Nephron (organoid): ENCODE measurements around the gene TAS2R38.

ENCODE experiments used
- H3K27ac Mint-ChIP-seq, 3 experiments: 2 replicates each; pipeline ENCODE4 v1.8.0; 2020; ENCODE audit warnings: mixed read lengths in 3 of 3, mild to moderate bottlenecking in 2 of 3, moderate library complexity in 1 of 3
- H3K27me3 Mint-ChIP-seq: 2 replicates; pipeline ENCODE4 v1.8.0; 2021; ENCODE audit warnings: low read depth, mild to moderate bottlenecking, moderate library complexity, mixed read lengths
- H3K36me3 Mint-ChIP-seq: 2 replicates; pipeline ENCODE4 v1.8.0; 2020; ENCODE audit warnings: low read depth, mixed read lengths
- H3K4me1 Mint-ChIP-seq: 2 replicates; pipeline ENCODE4 v1.8.0; 2020; ENCODE audit warnings: mixed read lengths
- H3K4me3 Mint-ChIP-seq, 3 experiments: 2 replicates each; pipeline ENCODE4 v1.8.0; 2020; ENCODE audit warnings: mild to moderate bottlenecking in 3 of 3, mixed read lengths in 3 of 3, moderate library complexity in 2 of 3
- H3K9me3 Mint-ChIP-seq: 2 replicates; pipeline ENCODE4 v1.8.0; 2020; ENCODE audit warnings: mixed read lengths
- TF ChIP-seq, protein P1 (sequence below), 3 experiments: fragments of 200-600 bp; sonication (generic); IDR thresholded peaks; one replicate each; pipeline ENCODE4 v1.5.0; 2021; ENCODE audit warnings: antibody characterized with exemption in 3 of 3; ENCODE audit not compliant: unreplicated experiment in 3 of 3

The TAS2R38 gene

DNA sequence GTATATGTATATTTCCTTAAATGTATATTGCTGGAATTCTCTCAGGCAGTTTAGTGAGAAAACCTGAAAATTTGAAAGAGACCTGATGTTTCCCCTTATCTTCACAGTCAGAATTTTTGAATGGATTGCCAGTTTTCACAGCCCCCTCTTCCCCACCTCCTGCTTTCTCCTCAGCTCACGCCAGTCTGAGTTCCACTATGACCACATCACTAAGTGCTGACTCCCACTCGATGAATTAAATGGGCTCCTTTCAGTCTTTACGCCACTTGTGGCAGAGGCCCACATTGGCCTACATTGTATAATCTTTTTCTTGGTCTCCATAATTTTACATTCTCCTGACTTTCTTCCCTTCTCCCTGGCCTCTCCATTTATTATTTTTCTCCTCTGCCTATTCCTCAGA, 23.7 kb downstream of the TAS2R38 start:
- TF ChIP-seq, protein P1, sequence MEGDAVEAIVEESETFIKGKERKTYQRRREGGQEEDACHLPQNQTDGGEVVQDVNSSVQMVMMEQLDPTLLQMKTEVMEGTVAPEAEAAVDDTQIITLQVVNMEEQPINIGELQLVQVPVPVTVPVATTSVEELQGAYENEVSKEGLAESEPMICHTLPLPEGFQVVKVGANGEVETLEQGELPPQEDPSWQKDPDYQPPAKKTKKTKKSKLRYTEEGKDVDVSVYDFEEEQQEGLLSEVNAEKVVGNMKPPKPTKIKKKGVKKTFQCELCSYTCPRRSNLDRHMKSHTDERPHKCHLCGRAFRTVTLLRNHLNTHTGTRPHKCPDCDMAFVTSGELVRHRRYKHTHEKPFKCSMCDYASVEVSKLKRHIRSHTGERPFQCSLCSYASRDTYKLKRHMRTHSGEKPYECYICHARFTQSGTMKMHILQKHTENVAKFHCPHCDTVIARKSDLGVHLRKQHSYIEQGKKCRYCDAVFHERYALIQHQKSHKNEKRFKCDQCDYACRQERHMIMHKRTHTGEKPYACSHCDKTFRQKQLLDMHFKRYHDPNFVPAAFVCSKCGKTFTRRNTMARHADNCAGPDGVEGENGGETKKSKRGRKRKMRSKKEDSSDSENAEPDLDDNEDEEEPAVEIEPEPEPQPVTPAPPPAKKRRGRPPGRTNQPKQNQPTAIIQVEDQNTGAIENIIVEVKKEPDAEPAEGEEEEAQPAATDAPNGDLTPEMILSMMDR (IDR thresholded peaks at IDR 0.05; ENCODE audit: unreplicated experiment in 3 of 3) = no peak
- H3K27ac Mint-ChIP-seq = no peak overlapping the region
- no peaks in the 10 kb centered on the region for H3K27me3 Mint-ChIP-seq
- H3K9me3 Mint-ChIP-seq = no peaks in the 10 kb centered on the region
- H3K4me1 Mint-ChIP-seq = no peaks in the 10 kb centered on the region
- H3K36me3 Mint-ChIP-seq = no peaks in the 10 kb centered on the region
- no peak overlapping the region for H3K4me3 Mint-ChIP-seq

DNA sequence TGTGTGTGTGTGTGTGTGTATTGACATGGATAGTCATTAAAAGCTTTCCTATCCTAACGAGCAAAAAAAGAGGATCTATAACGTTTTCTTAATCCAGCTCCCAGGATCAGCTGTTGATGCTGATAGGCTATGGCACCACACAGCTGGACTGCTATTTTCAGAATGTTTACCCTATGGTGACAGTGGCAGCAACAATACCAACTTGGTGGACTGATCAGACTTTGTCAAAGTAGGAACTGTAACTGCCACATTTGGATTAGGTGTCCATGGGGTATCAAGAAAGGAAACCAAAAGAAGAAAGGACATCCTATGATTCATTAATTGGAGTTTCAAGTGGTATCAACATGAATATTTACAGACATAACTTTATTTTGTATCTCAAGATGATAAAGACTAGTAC, 24.1 kb downstream of the TAS2R38 start:
- Mint-ChIP-seq H3K4me3 (no peak overlapping the region), H3K9me3 (no peaks in the 10 kb centered on the region), H3K36me3 (no peaks in the 10 kb centered on the region), H3K4me1 (no peaks in the 10 kb centered on the region), H3K27ac (no peak overlapping the region), H3K27me3 (no peaks in the 10 kb centered on the region)
- TF ChIP-seq, protein P1 (IDR thresholded peaks at IDR 0.05; ENCODE audit: unreplicated experiment in 3 of 3) = no peak

DNA sequence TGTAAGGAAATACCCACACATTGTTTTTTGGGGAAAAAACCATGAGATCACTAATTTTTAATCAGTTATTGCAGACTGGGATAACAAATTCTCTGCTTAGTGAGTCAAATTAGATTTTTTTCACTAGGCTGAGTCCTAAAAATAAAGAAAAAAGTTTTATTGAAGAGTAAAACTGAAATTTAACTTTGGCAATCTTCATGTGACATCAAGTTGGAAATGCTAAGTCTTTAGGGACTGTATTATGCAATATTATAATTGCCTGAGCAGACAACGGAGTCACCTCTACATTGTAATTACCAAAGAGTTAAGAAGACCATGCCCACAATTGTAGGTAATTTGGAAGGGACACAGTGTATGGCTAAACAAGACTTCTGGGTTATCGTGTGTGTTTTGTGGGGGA, 24.6 kb downstream of the TAS2R38 start:
- no peak overlapping the region for H3K27ac Mint-ChIP-seq
- H3K4me1 Mint-ChIP-seq = no peaks in the 10 kb centered on the region
- no peaks in the 10 kb centered on the region for H3K9me3 Mint-ChIP-seq
- no peak overlapping the region for H3K4me3 Mint-ChIP-seq
- no peaks in the 10 kb centered on the region for H3K36me3 Mint-ChIP-seq
- H3K27me3 Mint-ChIP-seq = no peaks in the 10 kb centered on the region
- TF ChIP-seq, protein P1 (IDR thresholded peaks at IDR 0.05; ENCODE audit: unreplicated experiment in 3 of 3) = no peak

DNA sequence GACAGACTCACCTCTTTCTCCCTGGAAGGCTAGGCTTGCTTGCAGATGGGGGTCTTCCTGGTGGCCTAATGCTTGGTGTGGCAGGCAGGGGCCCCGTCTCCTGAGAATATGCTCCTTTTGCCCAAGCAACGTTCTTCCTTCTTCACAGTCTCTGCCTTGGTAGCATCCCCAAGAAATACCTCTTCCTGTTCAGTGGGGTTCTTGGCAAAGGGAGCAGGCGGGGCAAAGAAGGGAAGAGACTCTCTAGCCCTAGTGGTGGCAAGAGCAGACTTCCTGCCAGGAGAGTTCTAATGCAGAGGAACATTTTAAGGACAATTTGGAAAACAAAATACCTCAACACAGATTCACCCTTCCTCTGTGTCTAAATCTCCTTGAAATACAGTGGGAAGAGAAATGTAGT, 26.8 kb downstream of the TAS2R38 start, which contains the start of gene CLEC5A:
TSS of gene CLEC5A (minus strand) at position 179 of the 400 bp plus-strand sequence. CDS start 682 bp downstream, outside the sequence.
- Mint-ChIP-seq H3K27me3 (no peaks in the 10 kb centered on the region), H3K36me3 (no peaks in the 10 kb centered on the region), H3K9me3 (no peaks in the 10 kb centered on the region), H3K4me3 (no peak within 1 kb of the TSS), H3K4me1 (no peaks in the 10 kb centered on the region), H3K27ac (no peak within 1 kb of the TSS)
- TF ChIP-seq, protein P1 (IDR thresholded peaks at IDR 0.05; ENCODE audit: unreplicated experiment in 3 of 3) = no peak

DNA sequence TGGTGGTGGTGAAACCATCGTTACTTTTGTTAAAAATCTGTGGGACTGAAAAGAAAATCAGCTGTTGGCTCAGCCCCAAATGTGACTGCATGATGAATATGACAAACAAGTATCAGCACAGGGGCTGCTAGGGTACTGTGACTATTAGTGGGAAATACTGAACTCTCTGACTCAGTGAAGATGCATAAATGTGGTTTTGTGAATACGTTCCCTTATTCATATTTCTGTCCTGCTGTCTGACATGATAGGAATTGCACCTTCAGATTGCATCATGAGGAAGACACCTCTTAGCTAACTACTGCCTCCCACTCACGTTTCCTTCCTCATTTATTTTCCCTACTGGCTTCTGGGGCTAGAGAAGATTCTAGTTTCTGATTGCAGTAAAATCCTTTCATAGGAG, 28.2 kb downstream of the TAS2R38 start:
- Mint-ChIP-seq H3K36me3 (no peaks in the 10 kb centered on the region), H3K9me3 (peaks cover 11% of the 10 kb centered on the region), H3K4me3 (no peak overlapping the region), H3K27ac (no peak overlapping the region), H3K4me1 (no peaks in the 10 kb centered on the region), H3K27me3 (no peaks in the 10 kb centered on the region)
- TF ChIP-seq, protein P1 (IDR thresholded peaks at IDR 0.05; ENCODE audit: unreplicated experiment in 3 of 3) = no peak

DNA sequence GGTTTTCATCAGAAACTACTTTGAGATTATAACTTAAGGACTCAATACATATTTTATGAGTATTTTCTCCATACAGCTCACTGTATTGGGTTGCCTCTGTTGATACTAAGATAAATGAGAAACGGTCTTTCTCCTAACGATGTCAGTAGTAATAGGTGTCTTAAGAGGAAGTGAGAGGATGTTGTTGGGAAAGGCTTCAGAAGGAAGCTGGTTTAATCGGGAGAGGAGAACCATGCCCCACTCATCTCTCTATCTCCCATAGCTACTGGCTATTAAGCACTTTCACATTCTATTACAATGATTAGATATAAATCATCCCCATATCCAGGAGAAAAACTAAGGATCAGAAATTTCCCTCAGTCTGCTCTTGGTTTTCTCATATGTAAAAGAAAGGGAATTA, 28.8 kb downstream of the TAS2R38 start:
- Mint-ChIP-seq H3K9me3 (peaks cover 14% of the 10 kb centered on the region), H3K27me3 (no peaks in the 10 kb centered on the region), H3K36me3 (no peaks in the 10 kb centered on the region), H3K4me3 (no peak overlapping the region), H3K27ac (no peak overlapping the region), H3K4me1 (no peaks in the 10 kb centered on the region)
- TF ChIP-seq, protein P1 (IDR thresholded peaks at IDR 0.05; ENCODE audit: unreplicated experiment in 3 of 3) = no peak
